ENCODE measurements around the gene TMEM205.

Gene TMEM205

GRCh38 chr19:11346104-11346940 is at the start of gene TMEM205, which contains the start of gene CCDC159:
TSS of gene TMEM205 (minus strand) at chr19:11346268. CDS start at chr19:11345619, 649 bp downstream.
TSS of gene CCDC159 (plus strand) at chr19:11346519. CDS start at chr19:11346607, 88 bp downstream.
- TF ChIP-seq, protein P1, sequence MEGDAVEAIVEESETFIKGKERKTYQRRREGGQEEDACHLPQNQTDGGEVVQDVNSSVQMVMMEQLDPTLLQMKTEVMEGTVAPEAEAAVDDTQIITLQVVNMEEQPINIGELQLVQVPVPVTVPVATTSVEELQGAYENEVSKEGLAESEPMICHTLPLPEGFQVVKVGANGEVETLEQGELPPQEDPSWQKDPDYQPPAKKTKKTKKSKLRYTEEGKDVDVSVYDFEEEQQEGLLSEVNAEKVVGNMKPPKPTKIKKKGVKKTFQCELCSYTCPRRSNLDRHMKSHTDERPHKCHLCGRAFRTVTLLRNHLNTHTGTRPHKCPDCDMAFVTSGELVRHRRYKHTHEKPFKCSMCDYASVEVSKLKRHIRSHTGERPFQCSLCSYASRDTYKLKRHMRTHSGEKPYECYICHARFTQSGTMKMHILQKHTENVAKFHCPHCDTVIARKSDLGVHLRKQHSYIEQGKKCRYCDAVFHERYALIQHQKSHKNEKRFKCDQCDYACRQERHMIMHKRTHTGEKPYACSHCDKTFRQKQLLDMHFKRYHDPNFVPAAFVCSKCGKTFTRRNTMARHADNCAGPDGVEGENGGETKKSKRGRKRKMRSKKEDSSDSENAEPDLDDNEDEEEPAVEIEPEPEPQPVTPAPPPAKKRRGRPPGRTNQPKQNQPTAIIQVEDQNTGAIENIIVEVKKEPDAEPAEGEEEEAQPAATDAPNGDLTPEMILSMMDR (IDR thresholded peaks at IDR 0.05; ENCODE audit: extremely low read depth, missing control alignments) = no peak
- peak; percentile 96 for DNase-seq (ENCODE audit: low spot score)

DNA sequence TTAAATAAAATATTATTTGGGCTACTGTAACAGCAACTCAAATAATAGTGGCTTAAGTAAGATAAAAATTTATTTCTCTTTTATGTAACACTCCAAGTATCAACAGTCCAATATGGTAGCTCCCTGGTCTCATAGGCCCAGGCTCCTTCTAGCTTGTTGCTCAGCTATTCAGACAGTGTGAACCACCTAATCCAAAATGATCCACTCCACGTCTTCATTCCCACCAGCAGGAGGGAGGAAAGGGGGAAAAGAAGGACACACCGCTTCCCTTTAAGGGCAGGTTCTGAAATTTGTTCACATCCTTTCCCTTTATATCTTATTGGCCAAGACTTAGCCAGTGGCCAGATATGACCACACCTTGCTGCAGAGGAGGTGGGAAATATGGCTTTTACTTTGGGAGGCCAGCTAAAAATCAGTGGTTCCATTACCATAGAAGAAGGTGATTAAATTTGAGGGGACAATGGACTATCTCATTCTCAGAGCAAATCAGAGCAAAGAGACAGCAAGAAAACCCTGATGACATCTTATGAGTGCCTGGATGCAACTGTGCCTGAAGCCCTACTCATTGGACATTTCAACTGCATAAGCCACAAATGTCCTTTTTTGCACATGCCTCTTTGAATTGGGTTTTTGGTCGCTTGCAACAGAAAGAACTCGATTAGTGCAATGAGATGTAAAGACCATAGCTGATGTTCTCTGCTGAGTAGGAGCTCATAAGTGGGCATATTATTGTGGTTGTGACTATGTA is 45.0 kb upstream of the TMEM205 start:
- DNase-seq (ENCODE audit: low spot score) = no peak
- TF ChIP-seq, protein P1 (IDR thresholded peaks at IDR 0.05; ENCODE audit: extremely low read depth, missing control alignments) = no peak

GRCh38 chr19:11390359-11390758 is 44.3 kb upstream of the TMEM205 start:
- TF ChIP-seq, protein P1 (IDR thresholded peaks at IDR 0.05; ENCODE audit: extremely low read depth, missing control alignments) = no peak
- no peak for DNase-seq (ENCODE audit: low spot score)

- peak; percentile 13 for DNase-seq (ENCODE audit: low spot score)
- TF ChIP-seq, protein P1 (IDR thresholded peaks at IDR 0.05; ENCODE audit: extremely low read depth, missing control alignments) = no peak
These were observed 41.3 kb upstream of the TMEM205 start for GRCh38 chr19:11387162-11388034.

GRCh38 chr19:11384778-11385129 is 38.7 kb upstream of the TMEM205 start:
- no peak for DNase-seq (ENCODE audit: low spot score)
- TF ChIP-seq, protein P1 (IDR thresholded peaks at IDR 0.05; ENCODE audit: extremely low read depth, missing control alignments) = no peak

DNA sequence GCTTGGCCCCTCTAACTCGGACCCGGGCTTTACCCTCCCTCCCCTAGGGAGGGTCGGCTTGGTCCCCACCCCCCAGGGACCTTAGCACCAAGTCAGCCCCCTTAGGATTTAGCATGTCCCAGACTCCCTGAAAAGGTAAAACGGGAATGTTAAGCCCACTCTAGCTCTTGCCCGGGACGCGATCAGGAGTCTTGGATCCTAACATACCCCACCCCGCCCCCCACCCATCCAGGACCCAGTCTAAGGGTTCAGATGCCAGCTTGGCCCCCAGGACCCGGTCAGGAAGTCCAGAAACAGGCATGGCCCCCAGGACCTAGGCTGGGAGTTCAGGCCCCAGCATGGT is 37.6 kb upstream of the TMEM205 start:
- TF ChIP-seq, protein P1 (IDR thresholded peaks at IDR 0.05; ENCODE audit: extremely low read depth, missing control alignments) = no peak
- peak; percentile 5 for DNase-seq (ENCODE audit: low spot score)

All from GM20000 (cell line).